Suppressor macrophage treated with lipopolysaccharide for 4 hours (primary cell): ENCODE measurements around the gene NRDC.
"Not testable (repeated sequence)": the region's sequence is repeated elsewhere in the genome, so short reads cannot be mapped to it uniquely, and the experiment has no call there.

Source experiments
- DNase-seq: peaks from one replicate; pipeline ENCODE4 v3.0.0-alpha.2; 2020

Gene NRDC

DNA sequence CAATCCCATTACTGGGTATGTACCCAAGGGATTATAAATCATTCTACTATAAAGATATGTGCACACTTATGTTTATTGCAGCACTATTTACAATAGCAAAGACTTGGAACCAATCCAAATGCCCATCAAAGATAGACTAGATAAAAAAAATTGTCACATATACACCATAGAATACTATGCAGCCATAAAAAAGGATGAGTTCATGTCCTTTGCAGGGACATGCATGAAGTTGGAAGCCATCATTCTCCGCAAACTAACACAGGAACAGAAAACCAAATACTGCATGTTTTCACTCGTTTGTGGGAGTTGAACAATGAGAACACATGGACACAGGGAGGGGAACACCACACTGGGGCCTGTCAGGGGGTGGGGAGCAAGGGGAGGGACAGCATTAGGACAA lies 16.2 kb upstream of the NRDC start:
- DNase-seq, result not testable (repeated sequence)

DNA sequence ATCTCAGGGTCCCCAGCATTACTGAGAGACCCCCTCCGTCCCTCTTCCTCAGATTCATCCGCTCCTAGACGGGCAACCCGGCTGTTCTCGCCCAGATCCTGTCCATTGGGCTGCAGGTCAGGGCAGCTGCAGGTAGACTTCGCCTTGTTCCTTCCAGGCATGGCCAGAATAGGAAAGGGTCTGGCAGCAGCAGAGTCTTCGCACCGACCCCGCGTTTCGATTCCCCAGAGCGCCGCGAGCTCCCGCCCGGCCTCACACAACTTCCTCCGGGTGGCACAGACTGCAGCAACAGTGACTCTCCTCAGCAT lies 265 bp downstream of the NRDC start:
- DNase-seq, result no peak

DNA sequence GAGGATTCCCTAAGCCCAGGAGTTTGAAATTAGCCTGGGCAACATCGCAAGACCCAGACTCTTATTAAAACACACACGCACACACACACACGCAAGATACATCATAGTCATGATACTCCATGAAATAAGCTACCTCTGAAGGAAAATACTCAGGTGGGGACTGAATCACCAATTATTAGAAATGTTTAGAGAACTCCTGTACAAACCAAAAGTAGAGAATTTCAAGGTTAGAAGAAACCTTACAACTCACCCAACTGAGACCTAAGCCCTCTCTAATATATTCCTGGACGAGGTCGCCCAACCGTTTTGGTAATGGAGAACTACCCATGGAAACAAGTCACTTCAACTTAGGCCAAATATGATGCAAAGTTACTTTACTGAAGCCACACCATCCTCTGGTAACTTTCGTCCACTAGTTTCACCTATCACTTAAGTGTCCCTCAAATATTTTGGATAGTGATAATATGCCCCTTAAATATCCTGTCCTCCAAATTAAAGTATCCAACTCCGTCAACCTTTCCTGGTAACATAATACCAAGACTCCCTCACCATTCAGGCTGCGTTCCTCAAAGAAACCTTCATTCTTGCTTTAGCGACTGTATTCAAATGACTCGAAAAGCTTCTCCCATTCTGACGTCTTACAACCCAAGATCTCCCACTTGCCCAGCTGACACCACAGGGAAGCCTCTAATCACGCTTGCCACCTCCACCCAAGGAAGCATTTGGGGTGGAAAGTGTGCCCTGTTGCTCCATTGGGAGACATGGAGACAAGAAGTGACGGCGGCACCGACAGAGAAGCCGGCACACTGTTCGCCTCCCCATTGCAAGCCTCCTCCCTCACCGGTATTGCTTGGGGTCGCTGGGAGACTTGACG lies 856 bp downstream of the NRDC start:
- DNase-seq, result peak; percentile 75

DNA sequence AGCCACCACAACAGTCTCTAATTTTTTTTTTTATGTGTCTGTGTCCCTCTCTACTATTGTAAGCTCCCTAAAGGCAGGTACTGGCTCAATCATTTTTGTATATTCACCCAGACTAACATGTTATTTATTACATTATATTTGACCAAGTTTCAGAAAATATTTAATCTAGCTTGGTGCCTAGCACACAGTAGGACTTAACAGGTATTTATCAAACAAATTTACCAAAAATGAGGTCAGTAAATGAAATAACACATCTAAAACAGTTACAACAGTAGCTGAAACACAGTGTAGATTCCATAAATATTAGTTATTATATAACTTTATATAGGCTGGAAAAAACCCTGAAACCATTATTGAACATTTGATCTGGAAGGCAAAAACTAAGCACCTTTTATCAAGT lies 2.7 kb downstream of the NRDC start:
- DNase-seq, result no peak

DNA sequence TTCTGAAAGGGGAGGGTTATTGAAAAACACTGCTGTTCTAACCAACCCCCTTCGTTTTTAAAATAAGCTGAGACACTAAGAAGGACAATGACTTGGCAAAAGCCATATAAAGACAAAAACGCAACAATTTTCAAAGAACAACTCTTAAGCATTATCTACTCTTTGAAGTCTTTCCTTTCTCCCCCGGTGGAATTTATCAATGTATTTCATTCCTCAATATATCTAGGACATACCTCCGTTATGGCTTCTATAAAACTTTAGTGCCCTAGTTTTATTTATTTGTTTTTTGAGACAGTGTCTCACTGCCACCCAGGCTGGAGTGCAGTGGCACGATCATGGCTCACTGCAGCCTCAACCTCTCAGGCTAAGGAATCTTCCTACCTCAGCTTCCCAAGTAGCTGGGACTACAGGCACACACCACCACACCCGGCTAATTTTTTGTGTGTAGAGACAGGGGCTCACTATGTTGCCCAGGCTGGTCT lies 3.2 kb downstream of the NRDC start:
- DNase-seq, result no peak

DNA sequence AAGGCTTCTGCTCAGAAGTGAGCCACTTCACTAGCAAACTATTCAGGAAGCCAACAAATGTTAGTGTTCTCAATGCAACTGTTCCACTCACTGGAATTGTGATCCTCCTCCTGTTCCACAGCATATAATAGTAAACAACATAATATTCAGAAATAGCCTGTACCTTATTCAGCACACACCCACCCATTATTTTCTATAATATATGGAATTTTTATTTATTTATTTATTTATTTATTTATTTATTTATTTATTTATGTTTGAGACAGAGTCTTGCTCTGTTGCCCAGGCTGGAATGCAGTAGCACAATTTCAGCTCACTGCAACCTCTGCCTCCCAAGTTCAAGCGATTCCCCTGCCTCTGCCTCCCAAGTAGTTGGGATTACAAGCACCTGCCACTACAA lies 5.3 kb downstream of the NRDC start:
- not testable (repeated sequence) for DNase-seq

DNA sequence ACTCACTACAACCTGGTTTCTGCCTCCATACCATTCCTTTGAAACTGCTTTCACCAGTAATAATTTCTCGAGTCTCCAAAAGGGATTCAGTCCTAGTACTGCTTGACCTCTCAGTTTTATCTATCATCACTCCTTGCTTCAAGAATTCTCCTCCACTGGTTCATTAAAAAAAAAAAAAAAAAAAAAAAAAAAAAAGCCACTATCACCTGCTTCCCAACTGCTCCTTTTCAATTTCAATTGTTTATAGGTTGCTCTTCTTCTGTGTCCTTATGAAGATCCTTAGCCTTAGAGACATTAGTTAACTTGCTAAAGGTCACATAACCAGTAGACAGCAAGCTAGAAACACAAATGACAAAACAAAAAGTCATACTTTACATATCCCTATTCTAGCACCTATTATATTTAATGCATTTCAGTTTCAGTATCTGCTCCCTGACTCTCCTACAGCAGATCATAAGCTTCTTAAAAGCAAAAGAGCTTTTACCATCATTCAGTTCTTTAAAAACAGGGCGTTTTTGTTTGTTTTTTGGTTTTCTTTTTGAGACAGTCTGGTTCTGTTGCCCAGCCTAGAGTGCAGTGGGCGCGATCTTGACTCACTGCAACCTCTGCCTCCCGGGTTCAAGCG lies 7.1 kb downstream of the NRDC start:
- DNase-seq, result peak; percentile 22

DNA sequence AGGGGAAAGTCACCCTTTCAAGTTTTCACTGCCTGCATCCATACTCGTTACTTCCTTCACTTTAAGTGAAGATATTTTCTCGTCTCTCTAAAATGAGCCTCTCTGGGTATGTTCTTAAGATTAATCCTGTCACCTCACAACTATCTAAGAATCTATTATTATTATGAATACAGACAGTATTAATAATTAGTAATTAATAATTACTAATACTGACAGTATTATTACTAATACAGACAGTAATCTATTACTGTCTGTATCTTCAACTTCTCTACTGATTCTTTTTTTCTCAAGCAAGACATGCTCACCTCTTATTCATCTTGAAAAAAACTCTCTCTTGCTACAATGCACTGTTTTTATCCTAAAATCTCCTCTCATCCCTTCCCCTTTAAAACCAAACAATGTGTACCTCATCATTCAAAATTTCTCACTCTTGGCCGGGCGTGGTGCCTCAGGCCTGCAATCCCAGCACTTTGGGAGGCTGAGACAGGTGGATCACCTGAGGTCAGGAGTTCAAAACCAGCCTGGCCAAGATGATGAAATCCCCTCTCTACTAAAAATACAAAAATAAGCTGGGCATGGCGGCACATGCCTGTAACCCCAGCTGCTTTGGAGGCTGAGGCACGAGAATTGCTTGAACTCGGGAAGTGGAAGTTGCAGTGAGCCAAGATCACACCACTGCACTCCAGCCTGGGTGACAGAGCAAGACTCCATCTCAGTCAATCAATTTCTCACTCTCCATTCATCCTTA lies 7.8 kb downstream of the NRDC start:
- no peak for DNase-seq

DNA sequence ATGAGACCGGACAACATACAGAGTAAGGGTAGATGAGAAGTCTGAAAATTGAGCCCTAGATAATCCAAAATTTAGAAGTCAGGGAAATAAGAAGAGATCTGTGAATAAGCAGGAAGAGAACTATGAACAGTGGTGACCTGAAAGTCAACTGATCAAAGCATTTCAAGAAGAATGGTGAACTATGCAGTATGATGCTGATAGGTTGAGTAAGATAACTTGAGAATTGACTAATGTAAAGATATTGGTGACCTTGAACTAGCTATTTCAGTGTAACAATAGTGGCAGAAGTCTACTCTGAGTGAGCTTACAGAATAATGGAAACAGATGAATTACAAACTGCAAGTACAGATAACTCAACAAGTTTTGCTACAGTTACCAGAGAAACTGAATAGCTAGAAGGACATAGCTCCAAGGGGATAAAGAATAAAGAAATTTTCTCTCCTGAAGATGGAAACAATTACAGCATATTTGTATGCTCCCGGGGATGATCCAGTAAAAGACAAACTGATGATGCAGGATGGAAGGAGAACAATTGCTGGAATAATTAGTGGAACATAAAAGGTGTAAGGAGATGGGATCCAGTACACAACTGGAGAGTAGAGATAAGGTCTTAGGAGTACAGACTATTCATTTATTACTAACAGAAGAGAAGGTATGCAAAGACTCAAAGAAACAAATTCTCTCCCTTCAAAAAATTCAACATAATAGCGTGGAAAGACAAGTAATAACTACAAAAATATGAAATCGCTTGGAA lies 10.9 kb downstream of the NRDC start:
- DNase-seq, result peak; percentile 11

DNA sequence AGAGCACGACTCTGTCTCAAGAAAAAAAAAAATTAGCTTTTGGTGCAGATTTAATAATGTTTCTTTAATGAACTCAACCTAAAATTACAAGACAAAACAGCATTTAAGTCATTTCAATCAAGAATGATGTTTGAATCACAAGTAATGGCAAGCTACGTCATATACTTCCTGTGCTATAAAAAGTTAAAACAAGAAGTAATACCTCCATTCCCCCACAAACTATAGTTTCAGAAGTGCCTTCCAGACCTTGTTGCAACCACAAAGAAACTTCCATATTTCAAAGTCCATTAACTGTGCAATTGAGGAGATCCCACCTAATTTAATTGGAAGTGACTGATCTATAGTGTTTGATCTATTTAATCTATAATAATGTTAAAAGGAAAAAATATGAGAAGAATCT lies 15.1 kb downstream of the NRDC start:
- DNase-seq, result peak; percentile 62

DNA sequence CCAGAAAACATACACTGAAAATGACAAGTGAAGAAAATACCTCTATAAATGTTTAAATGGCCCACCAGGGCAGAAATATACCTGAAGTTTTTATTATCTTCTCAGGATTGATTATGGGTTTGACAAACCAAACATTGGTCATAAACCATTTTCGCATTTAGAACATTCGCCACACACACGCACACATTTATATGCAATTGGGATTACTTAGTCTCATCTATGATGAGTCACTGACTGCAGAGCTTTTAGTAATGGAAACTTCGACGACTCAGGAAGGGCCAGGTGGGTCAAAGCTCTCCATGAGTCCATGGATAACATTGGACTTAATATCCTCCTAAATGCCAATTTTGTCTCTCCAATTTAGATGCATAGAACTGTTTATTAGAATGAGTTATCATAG lies 16.9 kb downstream of the NRDC start:
- no peak for DNase-seq

DNA sequence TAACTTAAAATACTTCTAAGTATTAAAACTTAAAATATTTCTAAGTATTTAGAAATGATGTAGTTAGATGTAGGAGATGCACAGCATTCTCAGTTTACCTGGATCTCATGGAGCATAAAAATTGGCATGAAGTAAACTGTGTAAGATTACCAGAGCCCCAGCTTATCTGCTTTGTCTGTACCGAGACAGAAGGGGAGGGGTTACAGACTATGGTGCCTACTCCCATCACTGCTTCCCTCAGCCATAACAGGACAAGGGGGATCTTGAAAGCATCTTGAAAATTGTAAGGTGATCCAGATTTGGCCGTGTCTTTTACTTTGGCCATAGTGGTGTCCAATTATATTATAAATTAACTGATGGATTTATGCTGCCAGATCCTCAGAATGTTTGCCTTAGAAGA lies 18.8 kb downstream of the NRDC start:
- DNase-seq, result no peak

DNA sequence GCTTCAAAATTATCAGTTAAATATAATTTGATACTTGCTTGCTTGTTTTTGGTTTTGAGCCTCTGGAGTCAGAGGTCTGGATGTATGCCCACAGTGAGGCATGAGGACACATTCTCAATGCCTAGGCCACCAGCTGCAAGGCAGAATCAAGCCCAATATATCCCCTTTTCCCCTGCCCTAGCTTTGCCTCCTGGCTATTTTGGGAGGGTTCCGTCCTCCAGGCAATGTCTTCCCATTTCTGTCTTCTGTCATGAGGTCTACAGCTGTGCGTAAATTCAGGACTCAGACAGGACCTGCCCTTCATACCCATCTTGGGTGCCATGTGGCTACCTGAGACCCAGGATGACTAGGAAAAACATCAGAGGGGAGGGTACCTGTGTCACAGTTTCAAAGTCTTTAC lies 19.2 kb downstream of the NRDC start:
- no peak for DNase-seq

DNA sequence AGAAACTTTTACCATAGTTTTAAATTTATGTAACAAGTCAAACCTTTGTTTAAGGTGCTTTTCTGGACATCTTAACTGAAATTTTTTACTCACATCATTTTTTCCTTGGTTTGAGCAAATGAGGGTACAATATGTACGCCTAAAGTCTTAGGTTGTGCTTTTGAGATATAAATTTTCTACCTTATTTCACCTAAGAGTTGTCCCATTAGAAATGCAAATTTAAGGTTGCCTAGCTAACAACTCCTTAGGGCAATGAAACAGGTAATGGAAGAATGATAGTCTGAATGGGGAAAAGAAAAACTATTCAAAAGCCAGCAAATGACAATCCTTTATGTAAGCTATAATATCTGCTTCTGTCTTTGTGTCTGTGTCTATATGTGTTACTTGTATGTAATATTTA lies 19.6 kb downstream of the NRDC start:
- DNase-seq, result no peak

DNA sequence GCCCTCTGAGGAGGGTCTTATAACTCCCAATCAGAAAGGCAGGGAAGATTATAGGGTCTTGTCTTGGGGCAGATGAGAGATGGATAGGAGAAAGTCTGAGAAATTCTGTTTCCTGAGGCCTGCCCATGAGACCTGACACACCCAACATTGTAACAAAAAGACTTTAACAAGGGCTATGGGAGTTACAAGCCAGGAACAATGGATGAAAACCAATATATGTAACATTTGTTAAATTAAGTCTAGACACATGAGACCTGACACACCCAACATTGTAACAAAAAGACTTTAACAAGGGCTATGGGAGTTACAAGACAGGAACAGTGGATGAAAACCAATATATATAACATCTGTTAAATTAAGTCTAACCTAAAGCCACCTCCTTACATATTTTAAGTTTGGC lies 21.8 kb downstream of the NRDC start:
- DNase-seq, result no peak

DNA sequence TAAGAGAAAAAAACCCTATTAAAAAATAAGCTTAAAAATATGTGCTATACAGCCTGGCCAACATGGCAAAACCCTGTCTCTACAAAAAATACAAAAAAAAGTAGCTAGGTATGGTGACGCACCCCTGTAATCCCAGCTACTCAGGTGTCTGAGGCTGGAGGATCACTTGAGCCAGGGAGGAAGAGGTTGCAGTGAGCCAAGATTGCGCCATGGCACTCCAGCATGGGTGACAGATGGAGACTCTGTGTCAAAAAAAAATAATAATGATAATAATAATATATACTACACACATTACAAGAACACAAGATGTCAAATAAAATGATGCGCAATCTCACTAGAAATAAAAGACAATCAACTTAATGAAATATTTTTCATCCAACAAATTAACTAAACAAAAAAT lies 22.9 kb downstream of the NRDC start:
- DNase-seq, result no peak

DNA sequence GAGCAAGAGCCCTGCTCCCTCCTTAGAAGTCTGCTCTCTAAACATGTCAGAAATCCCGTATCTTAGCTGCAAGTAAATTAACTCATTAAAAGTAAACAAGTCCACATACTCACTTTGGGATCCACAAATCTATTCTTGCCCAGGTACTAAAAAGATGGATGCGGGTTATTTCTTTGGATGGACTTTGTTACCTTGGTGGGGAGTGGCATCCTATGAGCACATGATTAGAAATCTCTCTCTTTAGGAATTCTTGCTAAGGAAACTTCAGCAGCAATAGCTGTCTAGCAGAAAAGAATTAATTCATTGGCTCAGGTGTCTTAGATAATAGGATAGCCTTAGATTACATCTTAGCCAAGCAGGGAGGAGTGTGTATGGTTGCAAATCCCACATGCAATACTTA lies 25.2 kb downstream of the NRDC start:
- no peak for DNase-seq

DNA sequence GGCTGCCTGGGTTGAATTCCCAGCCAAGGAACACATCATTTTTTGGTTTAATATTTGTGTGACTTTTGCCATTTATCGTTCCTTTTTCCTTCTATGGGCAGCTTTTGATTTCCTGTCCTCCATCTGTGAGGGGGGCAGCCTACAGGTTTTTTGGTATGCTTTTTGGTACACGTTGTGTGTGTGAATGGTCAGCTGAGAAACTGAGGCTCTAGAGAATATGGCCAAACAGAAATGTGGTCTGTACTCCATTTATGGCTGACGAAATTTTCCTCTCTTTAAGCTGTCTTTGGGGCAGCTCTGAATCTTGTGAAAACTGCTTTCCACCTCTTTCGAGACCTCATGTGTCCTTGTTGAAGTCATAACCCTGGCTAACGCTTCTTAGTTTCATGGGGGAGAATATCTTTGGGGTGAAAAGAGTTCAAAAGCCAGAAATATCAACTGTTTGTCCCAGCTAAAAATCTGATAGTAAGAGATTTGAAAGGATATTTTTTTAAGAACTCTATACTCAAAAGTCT lies 26.6 kb downstream of the NRDC start:
- DNase-seq, result no peak

DNA sequence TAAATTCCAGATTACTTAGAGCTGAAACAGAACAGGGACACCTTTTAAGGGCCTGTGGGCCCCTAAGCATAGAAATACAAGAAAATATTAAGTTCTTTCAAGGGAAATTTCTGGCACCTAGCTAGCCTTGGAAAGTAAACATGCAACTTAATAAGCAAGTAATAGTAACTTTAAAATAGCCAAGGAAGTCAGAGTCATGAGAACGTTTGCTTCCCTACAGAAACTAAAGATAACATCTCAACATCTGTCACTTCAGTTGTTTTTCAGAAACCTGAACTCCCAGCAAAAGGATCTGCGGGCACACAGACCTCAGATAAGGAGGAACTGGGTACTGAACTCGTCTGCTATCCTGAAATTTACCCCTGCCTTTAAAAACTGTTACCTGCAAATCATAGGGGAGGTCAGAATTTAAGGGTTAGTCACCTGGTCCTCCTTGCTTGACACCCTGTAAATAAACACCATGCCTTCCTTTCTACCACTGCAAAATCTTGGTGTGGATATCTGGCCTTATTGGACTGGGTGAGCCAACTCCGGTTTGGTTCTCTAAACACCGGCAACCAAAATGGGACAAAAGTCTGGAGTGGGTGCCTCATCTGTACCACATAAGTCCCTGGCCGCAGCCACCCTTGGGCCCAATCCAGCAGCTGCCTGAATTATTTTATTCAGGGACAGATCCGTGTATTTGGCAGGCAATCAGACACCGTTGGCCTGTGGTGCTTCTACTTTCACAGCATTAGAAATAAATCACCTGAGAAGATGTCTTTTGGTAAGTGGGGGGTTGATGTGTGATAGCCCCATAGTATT lies 27.9 kb downstream of the NRDC start:
- no peak for DNase-seq

DNA sequence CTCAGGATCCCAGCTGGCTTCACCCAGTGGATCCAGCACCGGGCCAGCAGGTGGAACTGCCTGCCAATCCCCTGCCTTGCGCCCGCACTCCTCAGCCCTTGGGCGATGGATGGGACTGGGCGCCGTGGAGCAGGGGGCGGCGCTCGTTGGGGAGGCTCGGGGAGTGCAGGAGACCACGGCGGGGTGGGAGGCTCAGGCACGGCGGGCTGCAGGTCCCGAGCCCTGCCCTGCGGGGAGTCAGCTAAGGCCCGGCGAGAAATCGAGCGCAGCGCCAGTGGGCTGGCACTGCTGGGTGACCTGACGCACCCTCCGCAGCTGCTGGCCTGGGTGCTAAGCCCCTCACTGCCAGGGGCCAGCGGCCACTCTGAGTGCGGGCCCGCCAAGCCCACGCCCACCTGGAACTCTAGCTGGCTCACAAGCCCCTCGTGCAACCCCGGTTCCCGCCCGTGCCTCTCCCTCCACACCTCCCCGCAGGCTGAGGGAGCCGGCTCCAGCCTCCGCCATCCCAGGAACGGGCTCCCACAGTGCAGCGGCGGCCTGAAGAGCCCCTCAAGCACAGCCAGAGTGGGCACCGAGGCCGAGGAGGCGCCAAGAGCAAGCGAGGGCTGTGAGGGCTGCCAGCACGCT lies 31.1 kb downstream of the NRDC start:
- DNase-seq, result no peak

DNA sequence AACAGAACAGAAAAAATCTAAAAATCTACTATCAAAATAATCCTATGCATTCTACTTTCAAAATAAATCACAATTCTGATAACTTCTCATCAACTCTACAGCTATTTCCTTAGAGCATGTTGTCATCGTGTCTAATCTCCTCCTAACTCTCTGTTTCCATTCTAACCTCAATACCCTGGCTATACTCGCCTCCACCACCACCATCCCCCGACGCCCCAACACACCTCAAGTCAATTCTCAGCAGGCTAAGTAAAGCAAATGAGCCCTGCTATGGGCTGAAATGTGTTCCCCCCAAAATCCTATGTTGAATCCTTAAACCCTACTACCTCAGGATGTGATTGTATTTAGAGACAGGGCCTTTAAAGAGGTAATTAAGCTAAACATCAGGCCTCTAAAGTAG lies 34.6 kb downstream of the NRDC start:
- DNase-seq, result no peak

DNA sequence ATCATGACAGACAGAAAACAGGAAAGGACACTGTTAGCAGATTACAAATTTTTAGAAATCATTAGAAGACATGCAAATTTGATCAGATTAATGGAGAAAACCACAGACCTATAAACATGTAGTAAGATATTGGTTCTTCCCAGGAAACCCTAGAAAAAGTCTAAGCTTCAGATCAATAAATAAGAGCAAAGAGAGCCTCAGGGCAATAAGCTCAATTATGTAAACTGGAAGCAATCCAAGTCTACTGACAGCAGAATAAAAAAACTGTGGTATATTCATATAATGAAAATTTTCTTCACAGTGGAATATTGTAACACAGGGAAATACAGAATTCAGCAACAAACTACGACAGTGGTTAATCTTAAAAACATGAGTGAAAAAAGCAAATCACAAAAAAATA lies 36.3 kb downstream of the NRDC start:
- no peak for DNase-seq
